Stomach (tissue), 9 donors: ENCODE results near the gene HHIPL1. TPM values are rescaled to one million over a fixed set of nuclear protein-coding genes. Genes with fewer than 3 reads are reported as not detected.

Experiments used
- DNase-seq, 2 donors: peaks; one replicate each; pipeline versions ENCODE4 v3.0.0 to v3.0.0-alpha.2; 2013 to 2019
- H3K27ac ChIP-seq, 5 donors: fragments of 200-600 bp in 4 of 5; sonication (generic) in 4 of 5; one replicate each; pipeline ENCODE4 v1.5.1; 2013 to 2019; ENCODE audit warnings: mild to moderate bottlenecking in 1 of 5, moderate library complexity in 1 of 5
- H3K27me3 ChIP-seq, 3 donors: fragments of 200-600 bp; sonication (generic); one replicate each; pipeline ENCODE4 v1.5.1; 2017 to 2019; ENCODE audit warnings: mixed run types in 1 of 3
- H3K36me3 ChIP-seq, 4 donors: fragments of 200-600 bp; sonication (generic); 1 replicate in 3 of 4; 2 replicates in 1 of 4; pipeline ENCODE4 v1.5.1; 2016 to 2019
- H3K4me1 ChIP-seq, 4 donors: fragments of 200-600 bp; sonication (generic); one replicate each; pipeline ENCODE4 v1.5.1; 2016 to 2019
- H3K4me3 ChIP-seq, 4 donors: fragments of 200-600 bp; sonication (generic) in 3 of 4; one replicate each; pipeline ENCODE4 v1.5.1; 2016 to 2019; ENCODE audit warnings: mild to moderate bottlenecking in 1 of 4
- H3K9me3 ChIP-seq, 4 donors: fragments of 200-600 bp; sonication (generic); one replicate each; pipeline ENCODE4 v1.5.1; 2016 to 2019
- CTCF ChIP-seq, 7 experiments: fragments of 450-650 bp in 4 of 7; fragments of 200-600 bp in 3 of 7; sonication (generic) in 3 of 7; IDR thresholded peaks; one replicate each; pipeline ENCODE4 v1.5.1; 2016 to 2019; ENCODE audit warnings: antibody characterized with exemption in 7 of 7, control low read depth in 2 of 7, mild to moderate bottlenecking in 1 of 7
- EP300 ChIP-seq: sonication (generic); formaldehyde crosslinking; IDR thresholded peaks from one replicate; pipeline ENCODE4 v1.6.1; 2017; ENCODE audit warnings: antibody characterized with exemption
- POLR2A ChIP-seq, 4 donors: fragments of 450-650 bp; IDR thresholded peaks; one replicate each; pipeline ENCODE4 v1.6.1; 2016; ENCODE audit warnings: antibody characterized with exemption in 4 of 4, control low read depth in 2 of 4, mild to moderate bottlenecking in 1 of 4, moderate library complexity in 1 of 4
- POLR2AphosphoS5 ChIP-seq, 3 donors: sonication (generic); formaldehyde crosslinking; IDR thresholded peaks; one replicate each; pipeline ENCODE4 v1.6.1; 2016; ENCODE audit warnings: antibody characterized with exemption in 3 of 3
- WGBS, 5 donors: extraction: QIAGEN DNeasy Blood & Tissue Kit in 3 of 5; methylation state at CpG; one replicate each; pipeline versions ENCODE4 v1.1.5 to v1.1.7; 2013 to 2018; 5-methylcytosine and 5-hydroxymethylcytosine counted together
- intact Hi-C: fragments of 100-400 bp; cut with DNase I; formaldehyde crosslinking; loops from one replicate; pipeline ENCODE4 v1.15.1; 2023; ENCODE audit warnings: low total_unique reads
- polyA plus RNA-seq, 3 donors: library from polyadenylated mRNA; stranded (reverse); fragments of 200-250 nt; gene quantifications; one replicate each; pipeline ENCODE4 v1.2.3, GENCODE V29; 2013
- total RNA-seq, 5 donors: library from RNA; depleted of rRNA; stranded (reverse); fragments of >200 nt; gene quantifications; one replicate each; pipeline versions ENCODE4 v1.1.0 to v1.2.3, GENCODE V29; 2014 to 2016
- donor health status: healthy with polysubstance abuse.
- donor health status: Bipolar disorder and iron deficiency.
- donor health status: healthy.

The HHIPL1 gene
- total and polyA plus RNA-seq, 8 donors, result 0.15 to 2.0 (median 0.68) TPM; not detected in 1

- peaks cover 0 to 12% (median 0%) of the 10 kb centered on the region in 3 donors for H3K27me3 ChIP-seq
- no peak overlapping the region for H3K4me3 ChIP-seq
- 64 to 85% (median 70%) methylated on average over 4 to 13 of the region's 13 CpGs for WGBS, 5 donors
- no peaks in the 10 kb centered on the region for H3K9me3 ChIP-seq
- DNase-seq, result peak in 1 of 2 donors; percentile 35
- no peaks in the 10 kb centered on the region for H3K36me3 ChIP-seq
- H3K4me1 ChIP-seq, result peaks cover 0 to 24% (median 14%) of the 10 kb centered on the region in 4 donors
- TF ChIP-seq POLR2A (IDR thresholded peaks at IDR 0.05) (no peak), EP300 (no peak), POLR2AphosphoS5 (IDR thresholded peaks at IDR 0.05) (no peak), CTCF (IDR thresholded peaks at IDR 0.05) (no peak)
- peak overlapping the region in 3 of 5 donors; percentile 8 to 16 (median 8) for H3K27ac ChIP-seq
- intact Hi-C loops, result no loop called here
Measured at GRCh38 chr14:99624971-99625370, 20.0 kb upstream of the HHIPL1 start.

- 68 to 85% (median 75%) methylated on average over 3 of the region's 3 CpGs for WGBS, 5 donors
- no peak for TF ChIP-seq EP300
- no peak for TF ChIP-seq CTCF (IDR thresholded peaks at IDR 0.05)
- TF ChIP-seq POLR2A (IDR thresholded peaks at IDR 0.05), result no peak
- TF ChIP-seq POLR2AphosphoS5 (IDR thresholded peaks at IDR 0.05), result no peak
- intact Hi-C loops, result no loop called here
- H3K36me3 ChIP-seq, result no peaks in the 10 kb centered on the region
- peaks cover 0 to 24% (median 14%) of the 10 kb centered on the region in 4 donors for H3K4me1 ChIP-seq
- H3K27me3 ChIP-seq, result peaks cover 0 to 11% (median 0%) of the 10 kb centered on the region in 3 donors
- no peak for DNase-seq
- H3K4me3 ChIP-seq, result no peak overlapping the region
- H3K9me3 ChIP-seq, result no peaks in the 10 kb centered on the region
- no peak overlapping the region for H3K27ac ChIP-seq
Measured at GRCh38 chr14:99625476-99625875, 19.5 kb upstream of the HHIPL1 start.

GRCh38 chr14:99626041-99626648 lies 18.8 kb upstream of the HHIPL1 start:
- Histone ChIP-seq H3K27ac (no peak overlapping the region), H3K4me3 (no peak overlapping the region), H3K4me1 (peaks cover 0 to 24% (median 14%) of the 10 kb centered on the region in 4 donors), H3K36me3 (no peaks in the 10 kb centered on the region), H3K27me3 (peaks cover 0 to 6% (median 0%) of the 10 kb centered on the region in 3 donors), H3K9me3 (no peaks in the 10 kb centered on the region)
- 83 to 86% (median 86%) methylated on average over 9 to 11 of the region's 11 CpGs for WGBS, 5 donors
- no peak for TF ChIP-seq POLR2AphosphoS5 (IDR thresholded peaks at IDR 0.05)
- TF ChIP-seq EP300, result no peak
- no peak for TF ChIP-seq CTCF (IDR thresholded peaks at IDR 0.05)
- TF ChIP-seq POLR2A (IDR thresholded peaks at IDR 0.05), result no peak
- intact Hi-C loops, result no loop called here
- DNase-seq, result no peak

GRCh38 chr14:99627100-99627499 lies 17.8 kb upstream of the HHIPL1 start:
- Histone ChIP-seq H3K36me3 (no peaks in the 10 kb centered on the region), H3K4me1 (peaks cover 0 to 24% (median 14%) of the 10 kb centered on the region in 4 donors), H3K27ac (no peak overlapping the region), H3K27me3 (peaks cover 0 to 6% (median 0%) of the 10 kb centered on the region in 3 donors), H3K4me3 (no peak overlapping the region), H3K9me3 (no peaks in the 10 kb centered on the region)
- no peak for TF ChIP-seq EP300
- TF ChIP-seq CTCF (IDR thresholded peaks at IDR 0.05), result no peak
- TF ChIP-seq POLR2A (IDR thresholded peaks at IDR 0.05), result no peak
- TF ChIP-seq POLR2AphosphoS5 (IDR thresholded peaks at IDR 0.05), result no peak
- WGBS, 5 donors, result 76 to 92% (median 87%) methylated on average over 2 of the region's 2 CpGs
- intact Hi-C loops, result no loop called here
- no peak for DNase-seq
